IMR-90 (cell line): Measurements from ENCODE around the gene REC114. TPM values are rescaled to one million over a fixed set of nuclear protein-coding genes. Genes with fewer than 3 reads are reported as not detected.

Experiments
- ATAC-seq: fragments of 200-7000 bp; cut with Tn5 transposase; 2 replicates; pipeline ENCODE4 v1.9.1; 2020; ENCODE audit warnings: low read depth, mild to moderate bottlenecking, moderate library complexity
- BruUV-seq: library from RNA; stranded (reverse); fragments of 400-500 nt; replicated peaks from 2 replicates; lab custom pipeline; 2021; lab: Mats Ljungman, UMichigan
- CTCF ChIA-PET: fragments of 300-600 bp; formaldehyde crosslinking; extraction: SDS; loops from one replicate; lab custom pipeline; 2021; ENCODE audit warnings: antibody characterized with exemption; lab: Yijun Ruan, JAX
- POLR2A ChIA-PET: fragments of 300-600 bp; sonication (Branson Sonifier 250); formaldehyde crosslinking; loops from one replicate; lab custom pipeline; 2022; ENCODE audit warnings: antibody characterized with exemption; ENCODE audit not compliant: unreplicated experiment; lab: Charles Lee
- DNase-seq: peaks from one replicate; pipeline ENCODE4 v3.0.0; 2013
- H2AFZ ChIP-seq: replicated peaks from 2 replicates; pipeline ENCODE3; 2013; ENCODE audit warnings: low read length, mild to moderate bottlenecking; ENCODE audit not compliant: poor library complexity
- H2AK5ac ChIP-seq: 2 replicates; pipeline ENCODE4 v1.6.1; 2013; ENCODE audit warnings: low read depth, low read length, inconsistent platforms
- H2AK9ac ChIP-seq: replicated peaks from 2 replicates; pipeline ENCODE3; 2013; ENCODE audit warnings: mild to moderate bottlenecking, low read depth, low read length, moderate library complexity; ENCODE audit not compliant: poor library complexity
- H2BK120ac ChIP-seq: 2 replicates; pipeline ENCODE4 v1.6.1; 2013; ENCODE audit warnings: low read depth, low read length, inconsistent platforms
- H2BK15ac ChIP-seq: 3 replicates; pipeline ENCODE4 v1.6.1; 2013; ENCODE audit warnings: low read depth, low read length, inconsistent platforms
- H2BK20ac ChIP-seq: 2 replicates; pipeline ENCODE4 v1.6.1; 2013; ENCODE audit warnings: low read depth, mild to moderate bottlenecking, inconsistent platforms, low read length, moderate library complexity
- H2BK5ac ChIP-seq: 2 replicates; pipeline ENCODE4 v1.6.1; 2013; ENCODE audit warnings: mild to moderate bottlenecking, low read depth, low read length, inconsistent platforms; ENCODE audit not compliant: poor library complexity, severe bottlenecking
- H3K14ac ChIP-seq: replicated peaks from 2 replicates; pipeline ENCODE4 v1.6.1; 2013; ENCODE audit warnings: low read depth, low read length, inconsistent platforms
- H3K18ac ChIP-seq: 2 replicates; pipeline ENCODE4 v1.6.1; 2013; ENCODE audit warnings: low read depth, low read length, control low read depth
- H3K23ac ChIP-seq: 2 replicates; pipeline ENCODE4 v1.6.1; 2013; ENCODE audit warnings: low read depth, low read length, inconsistent platforms
- H3K27ac ChIP-seq: 2 replicates; pipeline ENCODE4 v1.5.1; 2013; ENCODE audit warnings: mild to moderate bottlenecking, control low read depth, low read length; ENCODE audit not compliant: insufficient read depth
- H3K27me3 ChIP-seq: 2 replicates; pipeline ENCODE4 v1.6.1; 2013; ENCODE audit warnings: low read length; ENCODE audit not compliant: control insufficient read depth, insufficient read depth
- H3K36me3 ChIP-seq: 2 replicates; pipeline ENCODE4 v1.6.1; 2013; ENCODE audit warnings: low read length, mixed read lengths; ENCODE audit not compliant: control insufficient read depth, insufficient read depth
- H3K4ac ChIP-seq: 2 replicates; pipeline ENCODE4 v1.6.1; 2013; ENCODE audit warnings: low read depth, low read length, inconsistent platforms
- H3K4me1 ChIP-seq: 2 replicates; pipeline ENCODE4 v1.6.1; 2013; ENCODE audit warnings: low read length, mixed read lengths; ENCODE audit not compliant: control insufficient read depth, insufficient read depth
- H3K4me2 ChIP-seq: 2 replicates; pipeline ENCODE4 v1.6.1; 2013; ENCODE audit warnings: low read depth, mild to moderate bottlenecking, control low read depth, low read length, moderate library complexity
- H3K4me3 ChIP-seq: 2 replicates; pipeline ENCODE4 v1.5.1; 2013; ENCODE audit warnings: low read depth, mild to moderate bottlenecking, control low read depth, low read length, moderate library complexity; ENCODE audit not compliant: insufficient read depth
- H3K56ac ChIP-seq: 2 replicates; pipeline ENCODE4 v1.6.1; 2013; ENCODE audit warnings: low read length, inconsistent platforms; ENCODE audit not compliant: insufficient read depth; ENCODE audit errors: extremely low read depth
- H3K79me1 ChIP-seq, 2 experiments: 2 replicates each; pipeline ENCODE4 v1.6.1; 2013; ENCODE audit warnings: low read length in 2 of 2, inconsistent platforms in 1 of 2, low read depth in 1 of 2
- H3K9ac ChIP-seq: 2 replicates; pipeline ENCODE4 v1.6.1; 2013; ENCODE audit warnings: low read depth, low read length, control low read depth
- H3K9me1 ChIP-seq: 2 replicates; pipeline ENCODE4 v1.6.1; 2013; ENCODE audit warnings: low read length, inconsistent platforms; ENCODE audit not compliant: insufficient read depth
- H3K9me3 ChIP-seq: 2 replicates; pipeline ENCODE4 v1.6.1; 2013; ENCODE audit warnings: low read length; ENCODE audit not compliant: control insufficient read depth, insufficient read depth
- H4K20me1 ChIP-seq: 2 replicates; pipeline ENCODE4 v1.6.1; 2013; ENCODE audit warnings: low read length, inconsistent platforms; ENCODE audit not compliant: insufficient read depth
- H4K5ac ChIP-seq: 2 replicates; pipeline ENCODE4 v1.6.1; 2013; ENCODE audit warnings: mild to moderate bottlenecking, low read depth, low read length, control low read depth
- H4K8ac ChIP-seq, 2 experiments: 2 replicates each; pipeline ENCODE4 v1.6.1; 2013; ENCODE audit warnings: low read depth in 2 of 2, low read length in 2 of 2, control low read depth in 1 of 2, inconsistent platforms in 1 of 2
- H4K91ac ChIP-seq: 2 replicates; pipeline ENCODE4 v1.6.1; 2013; ENCODE audit warnings: low read depth, low read length, inconsistent platforms; ENCODE audit not compliant: insufficient read depth
- BHLHE40 ChIP-seq: fragments of 150-350 bp; IDR thresholded peaks from 2 replicates; pipeline ENCODE4 v1.6.1; 2016; ENCODE audit warnings: mild to moderate bottlenecking, low read depth, low read length
- CEBPB ChIP-seq: IDR thresholded peaks from 2 replicates; pipeline ENCODE4 v1.6.1; 2012; ENCODE audit warnings: low read depth, low read length, improper control_type of control experiment
- ELK1 ChIP-seq: fragments of 150-350 bp; IDR thresholded peaks from 2 replicates; pipeline ENCODE4 v1.6.1; 2016; ENCODE audit warnings: low read depth, mild to moderate bottlenecking, low read length, moderate library complexity, borderline replicate concordance
- FOS ChIP-seq: fragments of 150-350 bp; IDR thresholded peaks from 2 replicates; pipeline ENCODE4 v1.6.1; 2016; ENCODE audit warnings: low read depth, low read length
- MAZ ChIP-seq: IDR thresholded peaks from 2 replicates; pipeline ENCODE4 v1.6.1; 2012; ENCODE audit warnings: low read depth, mild to moderate bottlenecking, low read length, improper control_type of control experiment, moderate library complexity, borderline replicate concordance
- WGBS, 2 experiments: methylation state at CpG; one replicate each; pipeline versions ENCODE4 v1.1.5 to v1.1.7; 2013; ENCODE audit warnings: missing lambda C conversion rate in 2 of 2; ENCODE audit not compliant: insufficient read length in 1 of 2; ENCODE audit errors: extremely low coverage in 2 of 2; 5-methylcytosine and 5-hydroxymethylcytosine counted together
- dilution Hi-C: fragments of 300-500 bp; cut with HindIII; formaldehyde crosslinking; loops from one replicate; pipeline ENCODE4 v1.14.3; 2018; ENCODE audit warnings: low sequenced_read_pairs; ENCODE audit not compliant: unreplicated experiment
- in situ Hi-C: fragments of 300-500 bp; cut with MboI; formaldehyde crosslinking; loops from 3 replicates; pipeline ENCODE4 v1.14.3; 2019; ENCODE audit warnings: low sequenced_read_pairs, inconsistent platforms, mixed read lengths
- intact Hi-C: fragments of 100-400 bp; cut with micrococcal nuclease; formaldehyde crosslinking; loops from 2 replicates; pipeline ENCODE4 v1.10.0; 2022
- polyA plus RNA-seq, 3 experiments: library from polyadenylated mRNA; depleted of rRNA; stranded (reverse); fragments of >200 nt; gene quantifications; 2 replicates each; pipeline ENCODE4 v1.2.3, GENCODE V29; 2012; ENCODE audit warnings: low replicate concordance in 1 of 3
- total RNA-seq: library from RNA; depleted of rRNA; stranded (reverse); fragments of >200 nt; gene quantifications from 2 replicates; pipeline ENCODE4 v1.2.3, GENCODE V29; 2012

The REC114 gene
- total and polyA plus RNA-seq, 2 of the 4 experiments (the other 2 are of a cell fraction), result not detected

GRCh38 chr15:73605759-73606436 lies 162.9 kb downstream of the REC114 start:
- no peak overlapping the region for H3K18ac ChIP-seq
- no peak overlapping the region for H3K27ac ChIP-seq
- H2AK9ac ChIP-seq, result no peak overlapping the region
- no TSS peak for BruUV-seq
- no peak overlapping the region for H2AK5ac ChIP-seq
- no peak overlapping the region for H3K23ac ChIP-seq
- CTCF ChIA-PET, result no interaction called here
- no peak overlapping the region for H3K4me3 ChIP-seq
- dilution Hi-C loops, result no loop called here
- no peak overlapping the region for H3K56ac ChIP-seq
- H3K27me3 ChIP-seq, result no peaks in the 10 kb centered on the region
- H2BK15ac ChIP-seq, result no peak overlapping the region
- WGBS, 2 experiments, result 80% methylated on average over 1 of the region's 5 CpGs; no CpG with 5 or more reads in 1 of the 2 experiments
- no peaks in the 10 kb centered on the region for H3K9me3 ChIP-seq
- H3K79me1 ChIP-seq, result peaks cover 21 to 87% of the 10 kb centered on the region in 2 experiments
- TF ChIP-seq ELK1 (no peak), BHLHE40 (no peak), MAZ (no peak), CEBPB (no peak), FOS (no peak)
- peaks cover 92% of the 10 kb centered on the region for H4K20me1 ChIP-seq
- DNase-seq (no peak), ATAC-seq (no peak)
- H3K4me2 ChIP-seq, result no peak overlapping the region
- in situ Hi-C loops, result no loop called here
- H3K9me1 ChIP-seq, result peaks cover 30% of the 10 kb centered on the region
- H2AFZ ChIP-seq, result no peak overlapping the region
- POLR2A ChIA-PET, result interaction anchor here (1.1 kb wide), 1 partner anchor 12 kb away, joined by 3 read pairs; no protein-coding TSS in a partner anchor
- H4K8ac ChIP-seq, result no peak overlapping the region
- no peak overlapping the region for H2BK120ac ChIP-seq
- H3K9ac ChIP-seq, result no peak overlapping the region
- no peak overlapping the region for H3K4ac ChIP-seq
- H3K14ac ChIP-seq, result no peak overlapping the region
- no peak overlapping the region for H2BK5ac ChIP-seq
- H4K5ac ChIP-seq, result no peak overlapping the region
- H4K91ac ChIP-seq, result no peak overlapping the region
- no peak overlapping the region for H2BK20ac ChIP-seq
- peaks cover 23% of the 10 kb centered on the region for H3K4me1 ChIP-seq
- no peaks in the 10 kb centered on the region for H3K36me3 ChIP-seq
- intact Hi-C loops, result loop anchor here (2.0 kb wide), 1 partner anchor 15 kb away; no protein-coding TSS in a partner anchor
